CD4-positive, alpha-beta T cell treated with Interleukin-17A for 4 hours (primary cell): ENCODE data around the gene DOCK4.

Experiments
- DNase-seq: peaks from one replicate; pipeline ENCODE4 v3.0.0-alpha.2; 2020; ENCODE audit warnings: mixed read lengths

Gene DOCK4

GRCh38 chr7:111796671-111797070 lies 409.5 kb downstream of the DOCK4 start:
- no peak for DNase-seq

GRCh38 chr7:111789870-111790269 lies 416.3 kb downstream of the DOCK4 start:
- DNase-seq, result no peak

GRCh38 chr7:111789048-111789320 lies 417.2 kb downstream of the DOCK4 start:
- DNase-seq, result no peak

- no peak for DNase-seq
These were observed 417.7 kb downstream of the DOCK4 start for GRCh38 chr7:111788286-111789047.

- DNase-seq, result no peak
These were observed 418.5 kb downstream of the DOCK4 start for GRCh38 chr7:111787741-111788140.

- DNase-seq, result no peak
These were observed 419.1 kb downstream of the DOCK4 start for GRCh38 chr7:111787099-111787498.

GRCh38 chr7:111785076-111785475 lies 421.1 kb downstream of the DOCK4 start:
- no peak for DNase-seq

- no peak for DNase-seq
These were observed 421.9 kb downstream of the DOCK4 start for GRCh38 chr7:111784296-111784695.

- no peak for DNase-seq
These were observed 422.3 kb downstream of the DOCK4 start for GRCh38 chr7:111783854-111784253.

- no peak for DNase-seq
These were observed 425.7 kb downstream of the DOCK4 start for GRCh38 chr7:111780527-111780926.

- DNase-seq, result no peak
These were observed 431.0 kb downstream of the DOCK4 start for GRCh38 chr7:111775206-111775605.

GRCh38 chr7:111772716-111773115 lies 433.5 kb downstream of the DOCK4 start:
- DNase-seq, result no peak

GRCh38 chr7:111771638-111772037 lies 434.6 kb downstream of the DOCK4 start:
- DNase-seq, result no peak

GRCh38 chr7:111770116-111770515 lies 436.1 kb downstream of the DOCK4 start:
- DNase-seq, result no peak

- DNase-seq, result no peak
These were observed 440.2 kb downstream of the DOCK4 start for GRCh38 chr7:111765751-111766643.

- no peak for DNase-seq
These were observed 442.9 kb downstream of the DOCK4 start for GRCh38 chr7:111763221-111763801.

GRCh38 chr7:111762799-111763198 lies 443.4 kb downstream of the DOCK4 start:
- no peak for DNase-seq

GRCh38 chr7:111762211-111762610 lies 444.0 kb downstream of the DOCK4 start:
- DNase-seq, result no peak

- no peak for DNase-seq
These were observed 446.2 kb downstream of the DOCK4 start for GRCh38 chr7:111760043-111760442.

- DNase-seq, result no peak
These were observed 447.9 kb downstream of the DOCK4 start for GRCh38 chr7:111758332-111758731.

- no peak for DNase-seq
These were observed 449.5 kb downstream of the DOCK4 start for GRCh38 chr7:111756687-111757178.

GRCh38 chr7:111755383-111755782 lies 450.8 kb downstream of the DOCK4 start:
- DNase-seq, result no peak

GRCh38 chr7:111753968-111754367 lies 452.2 kb downstream of the DOCK4 start:
- no peak for DNase-seq
